IPS-20b (cell line): ENCODE results near the gene RERE.
"Not testable (repeated sequence)": the region's sequence is repeated elsewhere in the genome, so short reads cannot be mapped to it uniquely, and the experiment has no call there.

Experiments
- H3K27ac ChIP-seq: one replicate; pipeline ENCODE4 v1.5.1; 2013; ENCODE audit warnings: low read length
- H3K27me3 ChIP-seq: 2 replicates; pipeline ENCODE4 v1.6.1; 2013; ENCODE audit warnings: mild to moderate bottlenecking, low read length, inconsistent platforms; ENCODE audit not compliant: insufficient read depth
- H3K36me3 ChIP-seq: 2 replicates; pipeline ENCODE4 v1.6.1; 2013; ENCODE audit warnings: low read depth, mild to moderate bottlenecking, inconsistent platforms, low read length, moderate library complexity; ENCODE audit not compliant: insufficient read depth
- H3K4me1 ChIP-seq: 2 replicates; pipeline ENCODE4 v1.6.1; 2013; ENCODE audit warnings: mild to moderate bottlenecking, control low read depth, inconsistent platforms, low read length, moderate library complexity; ENCODE audit not compliant: insufficient read depth
- H3K4me3 ChIP-seq: 2 replicates; pipeline ENCODE4 v1.5.1; 2013; ENCODE audit warnings: mild to moderate bottlenecking, low read length, inconsistent platforms
- H3K9ac ChIP-seq: 2 replicates; pipeline ENCODE4 v1.6.1; 2013; ENCODE audit warnings: low read depth, mild to moderate bottlenecking, inconsistent platforms, low read length, moderate library complexity
- H3K9me3 ChIP-seq: 2 replicates; pipeline ENCODE4 v1.6.1; 2013; ENCODE audit warnings: mild to moderate bottlenecking, low read depth, low read length, inconsistent platforms; ENCODE audit not compliant: insufficient read depth

RERE gene

DNA sequence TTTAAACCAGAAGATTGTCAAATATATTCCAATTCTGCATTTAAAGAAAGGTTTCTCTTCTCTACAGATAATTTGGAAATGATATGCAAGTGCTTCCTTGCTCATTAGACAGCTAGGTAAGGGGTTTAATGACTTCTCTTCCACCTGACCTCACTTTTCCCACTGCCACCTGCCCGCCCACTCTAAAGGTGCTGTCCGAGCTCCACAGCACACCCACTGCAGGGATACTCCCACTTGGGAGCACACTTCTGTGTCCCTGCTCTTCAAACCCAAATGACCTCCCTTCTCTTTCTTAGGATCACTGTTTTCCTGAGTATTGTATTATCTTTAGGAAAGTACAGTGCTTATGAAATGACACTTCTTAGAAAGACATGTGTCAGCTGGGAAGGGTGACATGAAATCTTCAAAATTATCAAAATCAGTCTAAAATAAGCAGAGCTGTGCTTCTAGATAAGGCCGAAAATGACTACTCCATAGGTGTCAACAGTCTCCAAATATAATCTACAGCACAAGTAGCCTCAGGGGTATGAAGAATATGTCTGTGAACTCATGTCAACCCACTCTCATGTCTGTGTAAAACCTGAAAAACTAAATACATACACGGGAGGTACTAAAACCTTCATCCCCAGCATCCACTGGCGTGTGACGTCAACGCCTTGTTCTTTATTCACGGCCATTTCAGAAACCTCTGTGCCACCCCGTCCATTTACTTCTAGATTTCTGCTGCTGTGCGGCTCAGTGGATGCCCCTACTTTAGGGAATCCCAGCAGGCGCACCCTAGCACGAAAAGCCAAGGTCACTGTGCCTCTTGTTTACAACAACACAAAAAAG is 428.5 kb downstream of the RERE start:
- H3K27ac ChIP-seq = no peak overlapping the region

DNA sequence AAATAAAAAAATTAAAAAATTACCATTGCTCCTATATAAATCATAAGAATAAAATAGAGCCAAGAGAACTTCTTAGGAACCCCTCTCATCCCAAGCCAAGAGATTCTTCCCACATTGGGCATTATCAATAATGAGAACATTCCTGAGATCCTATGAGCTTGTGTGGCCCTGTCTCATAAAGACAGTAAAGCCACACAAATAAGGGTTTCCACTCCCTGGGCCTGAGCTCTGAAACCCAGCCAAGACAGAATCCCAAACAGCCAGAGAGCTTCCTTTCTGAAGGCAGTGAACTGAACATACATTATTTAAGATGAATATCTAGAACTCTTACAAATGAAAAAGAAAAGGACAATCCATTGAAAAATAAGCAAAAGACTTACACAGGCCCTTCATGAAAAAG is 431.2 kb downstream of the RERE start:
- H3K36me3 ChIP-seq = peaks cover 9% of the 10 kb centered on the region; the same call in 1 of the 2 replicates
- peaks cover 13% of the 10 kb centered on the region for H3K4me1 ChIP-seq
- no peak overlapping the region for H3K27ac ChIP-seq
- H3K27me3 ChIP-seq = no peaks in the 10 kb centered on the region
- H3K9ac ChIP-seq = no peak overlapping the region
- H3K9me3 ChIP-seq = no peaks in the 10 kb centered on the region
- H3K4me3 ChIP-seq = no peak overlapping the region

More for the DNA sequence above, 428.5 kb downstream of the RERE start:
- no peaks in the 10 kb centered on the region for H3K27me3 ChIP-seq
- H3K4me3 ChIP-seq = no peak overlapping the region
- H3K9ac ChIP-seq = no peak overlapping the region
- peaks cover 2% of the 10 kb centered on the region; the same call in 1 of the 2 replicates for H3K4me1 ChIP-seq
- H3K36me3 ChIP-seq = peaks cover 16% of the 10 kb centered on the region; the same call in 1 of the 2 replicates
- no peaks in the 10 kb centered on the region for H3K9me3 ChIP-seq

DNA sequence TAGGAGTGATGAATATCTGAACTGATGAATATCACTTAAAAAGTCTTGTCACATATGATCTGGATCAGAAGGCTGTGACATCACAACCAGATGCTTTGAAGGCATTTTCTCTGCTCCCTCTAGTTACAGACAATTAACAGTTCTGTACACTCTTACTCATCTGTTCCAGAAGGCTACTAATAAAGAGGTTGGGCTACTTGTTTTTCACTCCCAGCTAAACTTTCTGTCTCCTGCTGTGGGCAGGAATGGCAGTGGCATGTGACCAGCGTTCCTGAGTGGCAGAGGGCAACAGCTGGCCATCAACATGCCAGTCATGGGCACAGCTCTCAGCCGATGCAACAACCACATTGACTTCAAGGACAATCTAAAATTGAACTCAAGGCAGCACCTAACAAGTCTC is 432.9 kb downstream of the RERE start:
- Histone ChIP-seq H3K4me3 (no peak overlapping the region), H3K27ac (no peak overlapping the region), H3K36me3 (peaks cover 5% of the 10 kb centered on the region; the same call in 1 of the 2 replicates), H3K9me3 (no peaks in the 10 kb centered on the region), H3K4me1 (peaks cover 16% of the 10 kb centered on the region), H3K9ac (no peak overlapping the region), H3K27me3 (no peaks in the 10 kb centered on the region)

- Histone ChIP-seq H3K4me3 (no peak overlapping the region), H3K27me3 (no peaks in the 10 kb centered on the region), H3K27ac (no peak overlapping the region), H3K9me3 (no peaks in the 10 kb centered on the region), H3K4me1 (peaks cover 17% of the 10 kb centered on the region), H3K9ac (no peak overlapping the region), H3K36me3 (peaks cover 3% of the 10 kb centered on the region; the same call in 1 of the 2 replicates)
These were observed 433.4 kb downstream of the RERE start for GRCh38 chr1:8384088-8384487.

DNA sequence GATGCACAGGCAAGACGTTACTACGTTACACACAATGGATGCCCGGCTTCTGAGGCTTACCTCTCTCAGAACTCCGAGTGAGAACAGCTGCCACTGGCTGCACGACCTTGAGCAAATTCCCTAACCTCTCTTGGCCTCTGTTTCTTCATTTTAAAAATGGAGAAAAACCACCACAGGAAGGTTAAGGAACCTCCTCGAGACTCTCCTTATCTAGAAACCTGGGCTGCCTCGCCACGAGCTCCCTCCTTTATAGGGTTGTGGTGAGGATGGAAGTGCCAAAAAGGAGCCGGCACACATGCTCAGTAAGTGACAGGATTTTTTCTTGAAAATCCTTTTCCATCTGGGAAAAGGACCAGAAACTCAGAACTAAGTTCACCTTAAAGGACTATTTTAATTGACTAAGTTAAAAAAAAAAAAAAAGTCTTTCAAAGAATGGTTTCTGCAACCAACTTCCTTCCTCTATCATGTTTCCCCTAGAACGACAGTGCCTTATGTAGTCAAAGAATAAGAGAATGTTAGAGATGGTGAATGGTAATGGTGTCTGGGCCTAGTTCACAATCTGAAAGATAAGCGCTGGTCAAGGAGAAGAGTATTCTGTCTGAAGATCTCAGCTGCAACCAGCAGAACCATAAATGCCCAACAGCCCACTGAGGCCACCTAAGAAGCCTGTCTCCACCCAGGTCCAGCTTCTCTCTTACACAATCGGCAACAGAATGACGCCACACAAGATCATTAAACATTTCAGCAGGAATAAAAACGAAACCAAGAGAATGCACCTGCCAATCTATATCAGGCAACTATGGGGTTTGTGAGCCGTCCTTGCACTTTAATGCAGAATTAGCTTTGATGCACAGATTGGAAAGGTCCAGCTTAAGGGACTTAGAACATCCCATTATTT is 434.6 kb downstream of the RERE start:
- peaks cover 17% of the 10 kb centered on the region for H3K4me1 ChIP-seq
- no peaks in the 10 kb centered on the region for H3K9me3 ChIP-seq
- H3K27ac ChIP-seq = no peak overlapping the region
- no peak overlapping the region for H3K9ac ChIP-seq
- no peaks in the 10 kb centered on the region for H3K27me3 ChIP-seq
- H3K36me3 ChIP-seq = no peaks in the 10 kb centered on the region
- no peak overlapping the region for H3K4me3 ChIP-seq

DNA sequence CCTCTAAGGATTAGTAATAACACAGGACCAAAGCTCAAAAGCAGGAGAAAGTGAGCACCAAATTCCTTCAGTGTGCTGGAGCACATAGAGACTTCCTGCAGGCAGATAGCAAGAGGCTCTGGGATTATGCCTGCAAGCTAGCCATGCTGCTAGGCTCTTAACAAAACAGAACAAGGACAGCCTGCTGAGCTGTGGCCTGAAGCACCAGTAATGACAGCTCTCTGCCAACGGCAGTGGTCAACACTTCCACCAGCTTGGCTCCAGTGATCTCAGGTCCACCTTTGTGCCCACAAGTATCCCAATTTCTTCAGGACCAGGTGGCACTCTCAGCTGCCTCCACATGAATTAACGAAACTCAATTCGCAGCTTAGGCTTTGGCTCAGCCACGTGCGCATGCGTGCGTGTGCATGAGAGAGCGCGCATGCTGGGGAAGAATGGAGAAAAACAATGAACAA is 435.4 kb downstream of the RERE start:
- no peaks in the 10 kb centered on the region for H3K36me3 ChIP-seq
- H3K9ac ChIP-seq = no peak overlapping the region
- H3K27ac ChIP-seq = no peak overlapping the region
- peaks cover 17% of the 10 kb centered on the region for H3K4me1 ChIP-seq
- no peaks in the 10 kb centered on the region for H3K9me3 ChIP-seq
- no peak overlapping the region for H3K4me3 ChIP-seq
- H3K27me3 ChIP-seq = no peaks in the 10 kb centered on the region

DNA sequence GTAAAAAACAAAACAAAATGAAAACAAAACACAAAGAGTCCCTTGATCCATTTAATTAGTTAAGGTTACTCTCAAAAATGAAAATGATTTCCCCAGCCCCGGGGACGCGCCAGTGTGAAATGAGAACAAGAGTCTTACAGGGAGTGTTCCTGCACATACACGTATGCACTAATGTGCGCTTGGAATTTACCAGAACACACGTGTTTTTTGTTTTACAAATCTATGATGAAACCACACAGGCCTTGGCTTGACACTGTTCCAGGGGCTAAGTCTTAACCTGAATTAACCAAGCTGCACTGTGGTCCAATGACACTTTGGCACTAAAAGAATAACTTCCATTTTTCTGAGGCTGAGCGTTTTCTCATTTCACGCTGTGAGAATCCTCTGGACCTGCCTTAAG is 435.8 kb downstream of the RERE start:
- Histone ChIP-seq H3K9me3 (no peaks in the 10 kb centered on the region), H3K27ac (no peak overlapping the region), H3K27me3 (no peaks in the 10 kb centered on the region), H3K9ac (no peak overlapping the region), H3K36me3 (no peaks in the 10 kb centered on the region), H3K4me3 (no peak overlapping the region), H3K4me1 (peaks cover 17% of the 10 kb centered on the region)

- H3K36me3 ChIP-seq, H3K9me3 ChIP-seq, H3K9ac ChIP-seq, H3K27ac ChIP-seq, H3K4me3 ChIP-seq, H3K27me3 ChIP-seq: not testable (repeated sequence)
- H3K4me1 ChIP-seq = peaks cover 15% of the 10 kb centered on the region
These were observed 437.1 kb downstream of the RERE start for GRCh38 chr1:8380310-8380709.

DNA sequence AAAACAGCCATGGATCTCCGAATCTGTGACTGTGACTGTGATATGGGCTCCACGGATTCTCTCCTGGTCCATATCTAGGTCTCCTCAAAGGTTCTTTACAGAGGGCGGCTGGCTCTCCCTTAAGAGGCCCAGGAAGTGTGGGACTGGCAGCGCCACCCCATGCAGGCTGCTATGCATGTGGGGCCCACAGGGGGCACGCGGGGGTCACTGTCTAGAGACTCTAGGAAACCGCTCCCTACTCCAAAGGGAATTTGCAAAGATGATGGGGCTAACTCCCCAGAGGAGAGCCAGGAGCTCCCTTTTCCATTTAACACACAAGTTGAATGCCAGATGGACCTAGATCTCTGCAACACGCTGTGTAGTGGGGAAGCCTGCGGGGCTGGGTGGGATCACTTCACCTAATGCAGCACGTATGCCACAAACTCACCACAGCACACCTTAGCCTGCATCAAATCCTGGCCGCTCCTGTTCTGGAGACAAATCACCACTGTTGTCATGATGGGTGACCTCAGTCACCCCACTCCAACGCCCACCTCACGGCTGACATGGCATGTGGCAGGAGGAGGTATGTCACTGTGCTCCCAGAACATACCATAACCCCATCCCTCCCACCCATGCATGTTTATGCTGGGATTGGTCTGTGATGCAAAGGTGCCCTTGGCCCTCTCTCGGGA is 437.8 kb downstream of the RERE start:
- Histone ChIP-seq H3K27me3 (no peaks in the 10 kb centered on the region), H3K9ac (no peak overlapping the region), H3K9me3 (no peaks in the 10 kb centered on the region), H3K4me1 (peaks cover 15% of the 10 kb centered on the region), H3K36me3 (no peaks in the 10 kb centered on the region), H3K27ac (no peak overlapping the region), H3K4me3 (no peak overlapping the region)

- H3K9ac ChIP-seq = no peak overlapping the region
- no peak overlapping the region for H3K4me3 ChIP-seq
- no peaks in the 10 kb centered on the region for H3K27me3 ChIP-seq
- H3K4me1 ChIP-seq = peaks cover 19% of the 10 kb centered on the region
- no peaks in the 10 kb centered on the region for H3K36me3 ChIP-seq
- no peaks in the 10 kb centered on the region for H3K9me3 ChIP-seq
- H3K27ac ChIP-seq = no peak overlapping the region
These were observed 438.4 kb downstream of the RERE start for GRCh38 chr1:8378981-8379470.

DNA sequence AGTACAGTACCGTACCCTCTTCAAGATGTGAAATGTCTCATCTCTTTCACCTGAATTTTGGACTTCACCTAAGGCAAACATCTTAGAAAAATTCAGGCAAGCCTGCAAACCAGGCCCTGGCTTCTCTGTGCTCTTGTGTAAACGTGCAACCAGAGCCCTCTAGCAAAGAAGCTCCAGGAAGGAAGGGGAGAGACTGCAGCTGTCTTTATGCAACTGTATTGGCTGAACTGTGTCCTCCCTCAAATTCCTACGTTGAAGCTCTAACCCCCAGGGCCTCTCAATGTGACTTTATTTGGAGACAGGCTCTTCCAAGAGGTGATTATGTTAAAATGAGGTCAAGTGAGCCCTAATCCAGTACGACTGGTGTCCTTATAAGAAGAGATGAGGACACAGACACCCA is 439.3 kb downstream of the RERE start:
- H3K4me1 ChIP-seq = peaks cover 28% of the 10 kb centered on the region

More for the DNA sequence above, 439.3 kb downstream of the RERE start:
- Histone ChIP-seq H3K4me3 (no peak overlapping the region), H3K27me3 (no peaks in the 10 kb centered on the region), H3K9ac (no peak overlapping the region), H3K9me3 (no peaks in the 10 kb centered on the region), H3K36me3 (no peaks in the 10 kb centered on the region), H3K27ac (no peak overlapping the region)
